Panc1 (cell line): ENCODE data around the gene FASTKD1. TPM values are rescaled to one million over a fixed set of nuclear protein-coding genes. Genes with fewer than 3 reads are reported as not detected.
"Not testable (repeated sequence)": the region's sequence is repeated elsewhere in the genome, so short reads cannot be mapped to it uniquely, and the experiment has no call there.

Experiments
- ATAC-seq: fragments of 200-7000 bp; cut with Tn5 transposase; 2 replicates; pipeline ENCODE4 v1.9.1; 2020; ENCODE audit warnings: mild to moderate bottlenecking, moderate library complexity
- BruUV-seq: library from RNA; stranded (reverse); fragments of 400-500 nt; replicated peaks from 2 replicates; lab custom pipeline; 2021; lab: Mats Ljungman, UMichigan
- CTCF ChIA-PET: fragments of 300-600 bp; sonication (Branson Sonifier 250); formaldehyde crosslinking; loops from one replicate; lab custom pipeline; 2022; ENCODE audit warnings: antibody characterized with exemption; lab: Charles Lee
- POLR2A ChIA-PET: fragments of 300-600 bp; sonication (Branson Sonifier 250); formaldehyde crosslinking; loops from one replicate; lab custom pipeline; 2022; ENCODE audit warnings: antibody characterized with exemption; lab: Charles Lee
- DNase-seq: peaks from one replicate; pipeline ENCODE4 v3.0.0-alpha.2; 2010; ENCODE audit warnings: low read depth, low spot score
- H3K27ac ChIP-seq: 2 replicates; pipeline ENCODE4 v1.5.1; 2011; ENCODE audit warnings: mild to moderate bottlenecking, low read length, inconsistent platforms
- H3K27me3 ChIP-seq: fragments of 200-500 bp; sonication (Bioruptor generic); 2 replicates; pipeline ENCODE4 v1.6.0; 2014; ENCODE audit warnings: low read length, inconsistent platforms; ENCODE audit not compliant: control insufficient read depth, insufficient read depth
- H3K36me3 ChIP-seq: fragments of 200-500 bp; sonication (Bioruptor generic); 2 replicates; pipeline ENCODE4 v1.5.1; 2014; ENCODE audit warnings: inconsistent platforms, mild to moderate bottlenecking, low read length, moderate library complexity; ENCODE audit not compliant: control insufficient read depth, insufficient read depth
- H3K4me1 ChIP-seq: 2 replicates; pipeline ENCODE4 v1.5.1; 2011; ENCODE audit warnings: inconsistent platforms, mild to moderate bottlenecking, low read length, moderate library complexity; ENCODE audit not compliant: control insufficient read depth, insufficient read depth
- H3K4me3 ChIP-seq, 2 experiments: 2 replicates each; pipeline ENCODE4 v1.5.1; 2011 to 2012; ENCODE audit warnings: low read depth in 2 of 2, low read length in 2 of 2, mild to moderate bottlenecking in 2 of 2, inconsistent platforms in 1 of 2, moderate library complexity in 1 of 2
- H3K9me3 ChIP-seq: fragments of 200-500 bp; sonication (Bioruptor generic); 2 replicates; pipeline ENCODE4 v1.5.1; 2014; ENCODE audit warnings: low read depth, mild to moderate bottlenecking, inconsistent platforms, low read length, moderate library complexity; ENCODE audit not compliant: control insufficient read depth, insufficient read depth
- CTCF ChIP-seq: fragments of 450-650 bp; IDR thresholded peaks from 2 replicates; pipeline ENCODE4 v1.5.1; 2017; ENCODE audit warnings: mild to moderate bottlenecking
- POLR2AphosphoS5 ChIP-seq: IDR thresholded peaks from 2 replicates; pipeline ENCODE4 v1.6.1; 2012; ENCODE audit warnings: mild to moderate bottlenecking, low read depth, low read length, moderate library complexity
- REST ChIP-seq, 2 experiments: IDR thresholded peaks; 2 replicates each; pipeline ENCODE4 v1.6.1; 2011 to 2012; ENCODE audit warnings: low read depth in 2 of 2, control low read depth in 1 of 2, low read length in 1 of 2, mild to moderate bottlenecking in 1 of 2, moderate library complexity in 1 of 2; ENCODE audit not compliant: insufficient read depth in 1 of 2
- SIN3A ChIP-seq: IDR thresholded peaks from 2 replicates; pipeline ENCODE4 v1.6.1; 2012; ENCODE audit warnings: low read depth, mild to moderate bottlenecking, low read length, moderate library complexity, borderline replicate concordance; ENCODE audit not compliant: insufficient read depth
- TCF7L2 ChIP-seq: IDR thresholded peaks from 2 replicates; pipeline ENCODE4 v1.6.1; 2011; ENCODE audit warnings: mild to moderate bottlenecking, low read depth, low read length, inconsistent platforms
- in situ Hi-C: cut with HindIII; loops from 2 replicates; pipeline ENCODE4 v1.10.0; 2016; ENCODE audit warnings: low sequenced_read_pairs, low pct_unique_long_range_greater_than_20kb
- intact Hi-C: fragments of 100-400 bp; cut with micrococcal nuclease; formaldehyde crosslinking; loops from one replicate; pipeline ENCODE4 v1.10.0; 2022; ENCODE audit not compliant: unreplicated experiment
- total RNA-seq: library from RNA; stranded (reverse); gene quantifications from one replicate; pipeline ENCODE4 v1.2.1, GENCODE V29; 2021; ENCODE audit not compliant: unreplicated experiment

FASTKD1 gene
- total RNA-seq, 1 experiment from 2014 or later, result 37.2 TPM

- in situ Hi-C loops (no loop called here), intact Hi-C loops (no loop called here)
- CTCF ChIA-PET, result no interaction called here
- TF ChIP-seq TCF7L2 (no peak), CTCF (no peak), SIN3A (no peak), POLR2AphosphoS5 (no peak), REST (IDR thresholded peaks at IDR 0.05; ENCODE audit: insufficient read depth in 1 of 2, low read depth in 2 of 2, low read length in 1 of 2) (no peak)
- no TSS peak for BruUV-seq
- H3K27me3 ChIP-seq, result no peaks in the 10 kb centered on the region
- no peaks in the 10 kb centered on the region for H3K4me1 ChIP-seq
- POLR2A ChIA-PET, result no interaction called here
- no peaks in the 10 kb centered on the region for H3K36me3 ChIP-seq
- no peak for ATAC-seq
- H3K9me3 ChIP-seq, result no peaks in the 10 kb centered on the region
- no peak overlapping the region for H3K4me3 ChIP-seq
- no peak for DNase-seq
- no peak overlapping the region for H3K27ac ChIP-seq
Measured at GRCh38 chr2:169520896-169521295, 52.8 kb downstream of the FASTKD1 start.

GRCh38 chr2:169516488-169516995 lies 57.1 kb downstream of the FASTKD1 start:
- intact Hi-C loops, H3K27ac ChIP-seq, BruUV-seq, H3K27me3 ChIP-seq, ATAC-seq, CTCF ChIA-PET, H3K4me1 ChIP-seq, POLR2A ChIA-PET, H3K9me3 ChIP-seq, in situ Hi-C loops, H3K36me3 ChIP-seq, DNase-seq, H3K4me3 ChIP-seq: not testable (repeated sequence)

- in situ Hi-C loops, H3K27ac ChIP-seq, H3K27me3 ChIP-seq, H3K4me1 ChIP-seq, intact Hi-C loops, ATAC-seq, POLR2A ChIA-PET, H3K9me3 ChIP-seq, H3K36me3 ChIP-seq, H3K4me3 ChIP-seq, DNase-seq, BruUV-seq, CTCF ChIA-PET: not testable (repeated sequence)
Measured at GRCh38 chr2:169514758-169515157, 58.9 kb downstream of the FASTKD1 start.
